HEK293T (cell line): ENCODE measurements around the gene KNTC1.

Source experiments
- CTCF ChIA-PET: fragments of 350-600 bp; formaldehyde crosslinking; extraction: SDS; loops from one replicate; lab custom pipeline; 2021; ENCODE audit warnings: antibody characterized with exemption, inconsistent platforms; lab: Yijun Ruan, JAX
- POLR2A ChIA-PET: fragments of 350-600 bp; formaldehyde crosslinking; extraction: SDS; loops from one replicate; lab custom pipeline; 2020; ENCODE audit warnings: antibody characterized with exemption, inconsistent platforms; lab: Yijun Ruan, JAX
- DNase-seq: peaks from one replicate; pipeline ENCODE4 v3.0.0; 2012; ENCODE audit warnings: mixed read lengths; ENCODE audit errors: extremely low spot score
- ARNT ChIP-seq: fragments of 450-650 bp; IDR thresholded peaks from 2 replicates; pipeline ENCODE4 v1.6.1; 2017; ENCODE audit warnings: mild to moderate bottlenecking
- BHLHE40 ChIP-seq: fragments of 450-650 bp; IDR thresholded peaks from 2 replicates; pipeline ENCODE4 v1.6.1; 2016; ENCODE audit warnings: mild to moderate bottlenecking, moderate library complexity, borderline replicate concordance
- CTBP1 ChIP-seq: fragments of 450-650 bp; IDR thresholded peaks from 2 replicates; pipeline ENCODE4 v1.6.1; 2016; ENCODE audit warnings: borderline replicate concordance
- ELF4 ChIP-seq: fragments of 450-650 bp; IDR thresholded peaks from 2 replicates; pipeline ENCODE4 v1.6.1; 2017; ENCODE audit warnings: antibody characterized with exemption
- FOXA1 ChIP-seq: fragments of 450-650 bp; IDR thresholded peaks from 2 replicates; pipeline ENCODE4 v1.6.1; 2016; ENCODE audit warnings: mild to moderate bottlenecking
- FOXK2 ChIP-seq: fragments of 450-650 bp; IDR thresholded peaks from 2 replicates; pipeline ENCODE4 v1.6.1; 2016; ENCODE audit warnings: mild to moderate bottlenecking
- FOXM1 ChIP-seq: fragments of 450-650 bp; IDR thresholded peaks from 2 replicates; pipeline ENCODE4 v1.6.1; 2017; ENCODE audit warnings: mild to moderate bottlenecking, borderline replicate concordance
- HDGF ChIP-seq: fragments of 450-650 bp; IDR thresholded peaks from 2 replicates; pipeline ENCODE4 v1.6.1; 2017; ENCODE audit warnings: antibody characterized with exemption, borderline replicate concordance
- L3MBTL2 ChIP-seq: fragments of 450-650 bp; conservative IDR thresholded peaks from 2 replicates; pipeline ENCODE4 v1.6.1; 2016; ENCODE audit warnings: mild to moderate bottlenecking
- LEF1 ChIP-seq: fragments of 450-650 bp; IDR thresholded peaks from 2 replicates; pipeline ENCODE4 v1.6.1; 2017; ENCODE audit warnings: mild to moderate bottlenecking, borderline replicate concordance
- NFRKB ChIP-seq: fragments of 450-650 bp; IDR thresholded peaks from 2 replicates; pipeline ENCODE4 v1.6.1; 2016; ENCODE audit warnings: mild to moderate bottlenecking, moderate library complexity
- PKNOX1 ChIP-seq: fragments of 450-650 bp; IDR thresholded peaks from 2 replicates; pipeline ENCODE4 v1.6.1; 2016
- SP1 ChIP-seq: fragments of 450-650 bp; IDR thresholded peaks from 2 replicates; pipeline ENCODE4 v1.6.1; 2017
- SUZ12 ChIP-seq: fragments of 450-650 bp; IDR thresholded peaks from 2 replicates; pipeline ENCODE4 v1.6.1; 2016; ENCODE audit warnings: mild to moderate bottlenecking
- TARDBP ChIP-seq: fragments of 450-650 bp; IDR thresholded peaks from 2 replicates; pipeline ENCODE4 v1.6.1; 2016
- ZNF384 ChIP-seq: fragments of 450-650 bp; IDR thresholded peaks from 2 replicates; pipeline ENCODE4 v1.6.1; 2016

KNTC1 gene

GRCh38 chr12:122604993-122605392 is 77.9 kb downstream of the KNTC1 start:
- DNase-seq: no peak
- POLR2A ChIA-PET: interaction anchor here (1.0 kb wide), 1 partner anchor 205 kb away, joined by 3 read pairs; no protein-coding TSS in a partner anchor
- no peak for TF ChIP-seq CTBP1
- no peak for TF ChIP-seq HDGF
- no peak for TF ChIP-seq NFRKB
- no peak for TF ChIP-seq L3MBTL2
- TF ChIP-seq FOXA1: no peak
- TF ChIP-seq ZNF384: no peak
- TF ChIP-seq LEF1: no peak
- TF ChIP-seq SP1: no peak
- TF ChIP-seq FOXK2: no peak
- TF ChIP-seq PKNOX1: no peak
- TF ChIP-seq ARNT: no peak
- no peak for TF ChIP-seq BHLHE40
- no peak for TF ChIP-seq TARDBP
- no peak for TF ChIP-seq FOXM1
- CTCF ChIA-PET: no interaction called here

DNA sequence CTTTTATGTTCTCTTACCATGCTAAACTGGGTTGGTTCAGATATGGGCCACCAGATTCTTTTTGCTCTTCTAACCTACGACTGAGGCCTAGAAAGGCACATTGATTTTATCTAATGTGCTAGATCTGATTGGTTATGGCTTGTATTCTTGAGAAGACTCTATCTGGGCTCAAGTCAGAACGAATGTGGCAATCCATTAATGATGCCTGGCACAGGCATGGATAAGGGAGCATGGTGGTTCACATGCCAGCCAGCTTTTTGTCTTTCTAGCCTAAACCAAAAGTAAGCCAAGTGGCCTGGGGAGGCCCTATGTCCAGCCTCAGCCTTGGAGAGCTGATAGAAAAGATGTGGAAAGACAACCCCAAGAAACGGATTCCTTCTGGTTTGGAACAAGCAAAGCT is 82.7 kb downstream of the KNTC1 start:
- no peak for DNase-seq
- TF ChIP-seq L3MBTL2 (no peak), FOXK2 (no peak), LEF1 (no peak), ELF4 (no peak), SUZ12 (no peak), NFRKB (no peak), ZNF384 (no peak), FOXM1 (no peak), CTBP1 (no peak), SP1 (no peak), TARDBP (no peak), PKNOX1 (no peak)
- ChIA-PET POLR2A (no interaction called here), CTCF (no interaction called here)

GRCh38 chr12:122610207-122610606 is 83.2 kb downstream of the KNTC1 start:
- DNase-seq: no peak
- CTCF ChIA-PET: no interaction called here
- TF ChIP-seq TARDBP: no peak
- TF ChIP-seq ZNF384: no peak
- TF ChIP-seq ELF4: no peak
- no peak for TF ChIP-seq ARNT
- TF ChIP-seq NFRKB: no peak
- no peak for TF ChIP-seq LEF1
- TF ChIP-seq SP1: no peak
- no peak for TF ChIP-seq CTBP1
- TF ChIP-seq PKNOX1: no peak
- no peak for TF ChIP-seq FOXM1
- TF ChIP-seq HDGF: no peak
- TF ChIP-seq FOXK2: no peak
- no peak for TF ChIP-seq FOXA1
- no peak for TF ChIP-seq BHLHE40
- TF ChIP-seq L3MBTL2: no peak
- POLR2A ChIA-PET: no interaction called here

DNA sequence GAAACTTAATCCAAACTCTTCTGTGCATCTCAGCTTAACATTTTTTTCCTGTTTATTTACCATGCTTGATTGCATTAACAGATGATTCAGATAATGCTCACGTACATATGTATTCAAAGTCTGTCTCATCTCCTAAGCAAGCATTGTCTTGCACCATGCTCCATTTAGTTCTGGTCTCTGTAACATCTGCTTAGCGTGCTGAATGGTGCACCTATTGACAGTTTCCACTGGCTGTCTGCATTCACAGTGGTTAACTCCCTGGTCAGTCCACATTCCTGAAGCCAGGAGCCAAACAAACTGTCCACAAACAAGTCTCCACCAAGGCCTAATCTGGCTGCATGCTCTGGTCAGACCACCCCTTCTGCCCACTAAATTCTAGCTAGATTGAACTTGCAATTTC is 83.9 kb downstream of the KNTC1 start:
- no peak for DNase-seq
- CTCF ChIA-PET: no interaction called here
- POLR2A ChIA-PET: interaction anchor here (0.6 kb wide), 1 partner anchor 14 kb away, joined by 3 read pairs; no protein-coding TSS in a partner anchor
- TF ChIP-seq FOXM1 (no peak), BHLHE40 (no peak), NFRKB (no peak), LEF1 (no peak), ZNF384 (no peak), HDGF (no peak), SUZ12 (no peak), TARDBP (no peak), L3MBTL2 (no peak), FOXA1 (no peak), ARNT (no peak), ELF4 (no peak), FOXK2 (no peak), PKNOX1 (no peak), SP1 (no peak), CTBP1 (no peak)

DNA sequence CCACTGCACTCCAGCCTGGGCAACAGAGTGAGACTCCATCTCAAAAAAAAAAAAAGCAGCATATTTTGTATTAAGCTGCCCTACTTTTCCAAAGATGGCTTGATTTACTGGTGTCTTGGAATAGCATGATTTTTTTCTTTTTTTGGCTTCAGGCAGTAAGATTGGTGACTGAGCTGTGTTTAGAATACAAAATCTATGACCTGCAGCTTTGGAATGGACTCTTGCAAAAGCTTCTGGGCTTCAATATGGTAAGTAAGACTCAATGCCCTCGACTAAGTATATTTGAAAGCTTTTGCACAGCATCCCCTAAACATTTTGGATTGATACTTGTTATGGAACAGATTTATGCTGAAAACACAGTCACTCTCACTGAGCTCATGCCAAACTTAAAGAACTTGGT is 87.8 kb downstream of the KNTC1 start:
- ChIA-PET POLR2A (interaction anchor here (0.7 kb wide), 1 partner anchor 38 kb away, joined by 3 read pairs; no protein-coding TSS in a partner anchor), CTCF (no interaction called here)
- DNase-seq: no peak
- no peak for TF ChIP-seq HDGF
- no peak for TF ChIP-seq L3MBTL2
- TF ChIP-seq NFRKB: no peak
- no peak for TF ChIP-seq FOXM1
- no peak for TF ChIP-seq SP1
- TF ChIP-seq SUZ12: no peak
- TF ChIP-seq ARNT: no peak
- TF ChIP-seq PKNOX1: no peak
- TF ChIP-seq TARDBP: no peak
- no peak for TF ChIP-seq ELF4
- no peak for TF ChIP-seq ZNF384
- no peak for TF ChIP-seq LEF1
- no peak for TF ChIP-seq CTBP1
